ENCODE measurements around the gene INPP4B.

- TF ChIP-seq EZH2 (IDR thresholded peaks at IDR 0.05) (no peak), POLR2A (IDR thresholded peaks at IDR 0.05; ENCODE audit: borderline replicate concordance, extremely low read depth, insufficient read depth, insufficient read length) (no peak), SP1 (IDR thresholded peaks at IDR 0.05; ENCODE audit: low read depth) (peak; percentile 70), RAD21 (IDR thresholded peaks at IDR 0.05; ENCODE audit: low read depth) (no peak), TCF7L2 (IDR thresholded peaks at IDR 0.05; ENCODE audit: borderline replicate concordance, extremely low read depth, insufficient read depth, insufficient read length) (no peak), POLR2AphosphoS5 (IDR thresholded peaks at IDR 0.05; ENCODE audit: low read depth, low read length) (no peak), REST (IDR thresholded peaks at IDR 0.05; ENCODE audit: low read depth) (no peak), JUND (IDR thresholded peaks at IDR 0.05) (peak; percentile 61)
- TF ChIP-seq, protein P1, sequence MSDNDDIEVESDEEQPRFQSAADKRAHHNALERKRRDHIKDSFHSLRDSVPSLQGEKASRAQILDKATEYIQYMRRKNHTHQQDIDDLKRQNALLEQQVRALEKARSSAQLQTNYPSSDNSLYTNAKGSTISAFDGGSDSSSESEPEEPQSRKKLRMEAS (IDR thresholded peaks at IDR 0.05) = no peak
- TF ChIP-seq, protein P2, sequence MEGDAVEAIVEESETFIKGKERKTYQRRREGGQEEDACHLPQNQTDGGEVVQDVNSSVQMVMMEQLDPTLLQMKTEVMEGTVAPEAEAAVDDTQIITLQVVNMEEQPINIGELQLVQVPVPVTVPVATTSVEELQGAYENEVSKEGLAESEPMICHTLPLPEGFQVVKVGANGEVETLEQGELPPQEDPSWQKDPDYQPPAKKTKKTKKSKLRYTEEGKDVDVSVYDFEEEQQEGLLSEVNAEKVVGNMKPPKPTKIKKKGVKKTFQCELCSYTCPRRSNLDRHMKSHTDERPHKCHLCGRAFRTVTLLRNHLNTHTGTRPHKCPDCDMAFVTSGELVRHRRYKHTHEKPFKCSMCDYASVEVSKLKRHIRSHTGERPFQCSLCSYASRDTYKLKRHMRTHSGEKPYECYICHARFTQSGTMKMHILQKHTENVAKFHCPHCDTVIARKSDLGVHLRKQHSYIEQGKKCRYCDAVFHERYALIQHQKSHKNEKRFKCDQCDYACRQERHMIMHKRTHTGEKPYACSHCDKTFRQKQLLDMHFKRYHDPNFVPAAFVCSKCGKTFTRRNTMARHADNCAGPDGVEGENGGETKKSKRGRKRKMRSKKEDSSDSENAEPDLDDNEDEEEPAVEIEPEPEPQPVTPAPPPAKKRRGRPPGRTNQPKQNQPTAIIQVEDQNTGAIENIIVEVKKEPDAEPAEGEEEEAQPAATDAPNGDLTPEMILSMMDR (IDR thresholded peaks at IDR 0.05 in 2 of 3, conservative IDR thresholded peaks at IDR 0.05 in 1 of 3; ENCODE audit: borderline replicate concordance in 1 of 3, insufficient read depth in 1 of 3, low read depth in 2 of 3, low read length in 2 of 3) = no peak
Observed at GRCh38 chr4:142818031-142818430, 28.1 kb downstream of the INPP4B start.
